OCI-LY1 (cell line): ENCODE results near the gene WFDC2.

Experiments
- H2AFZ ChIP-seq: fragments of 200-600 bp; sonication (generic), shearing (Covaris generic); 2 replicates; pipeline ENCODE4 v1.6.0; 2014; ENCODE audit warnings: antibody characterized with exemption, mild to moderate bottlenecking, low read length
- H3F3A ChIP-seq: fragments of 200-600 bp; sonication (generic), shearing (Covaris generic); 2 replicates; pipeline ENCODE4 v1.6.0; 2014; ENCODE audit warnings: mild to moderate bottlenecking, antibody characterized with exemption, low read length, moderate library complexity; ENCODE audit not compliant: insufficient read depth
- H3K27ac ChIP-seq: fragments of 200-600 bp; sonication (generic); 2 replicates; pipeline ENCODE4 v1.5.1; 2014; ENCODE audit warnings: low read length, mixed run types, mild to moderate bottlenecking, low read depth; ENCODE audit not compliant: poor library complexity, severe bottlenecking
- H3K27me3 ChIP-seq: fragments of 200-600 bp; sonication (generic); 2 replicates; pipeline ENCODE4 v1.6.0; 2014; ENCODE audit warnings: antibody characterized with exemption, mild to moderate bottlenecking, low read length, moderate library complexity; ENCODE audit not compliant: insufficient read depth
- H3K36me3 ChIP-seq: fragments of 200-600 bp; sonication (generic); 2 replicates; pipeline ENCODE4 v1.6.1; 2014; ENCODE audit warnings: mild to moderate bottlenecking, antibody characterized with exemption, low read length, moderate library complexity, mixed read lengths; ENCODE audit not compliant: insufficient read depth
- H3K4me1 ChIP-seq: fragments of 200-600 bp; sonication (generic); 2 replicates; pipeline ENCODE4 v1.5.1; 2014; ENCODE audit warnings: mild to moderate bottlenecking, low read length, moderate library complexity; ENCODE audit not compliant: insufficient read depth, severe bottlenecking
- H3K4me2 ChIP-seq: fragments of 200-600 bp; sonication (generic), shearing (Covaris generic); 2 replicates; pipeline ENCODE4 v1.6.1; 2014; ENCODE audit warnings: low read length
- H3K4me3 ChIP-seq: fragments of 200-600 bp; sonication (generic); 2 replicates; pipeline ENCODE4 v1.5.1; 2014; ENCODE audit warnings: low read length, low read depth, mild to moderate bottlenecking, mixed read lengths; ENCODE audit not compliant: poor library complexity, severe bottlenecking
- H3K79me2 ChIP-seq: fragments of 200-600 bp; shearing (Covaris generic); 2 replicates; pipeline ENCODE4 v1.6.1; 2016; ENCODE audit warnings: mixed run types, low read length, mixed read lengths; ENCODE audit not compliant: insufficient read depth
- H3K9ac ChIP-seq: fragments of 200-600 bp; sonication (generic), shearing (Covaris generic); 2 replicates; pipeline ENCODE4 v1.6.1; 2014; ENCODE audit warnings: mild to moderate bottlenecking, low read length, mixed read lengths
- H3K9me2 ChIP-seq: fragments of 200-600 bp; sonication (generic), shearing (Covaris generic); 2 replicates; pipeline ENCODE4 v1.6.1; 2014; ENCODE audit warnings: low read depth, mild to moderate bottlenecking, low read length, mixed read lengths
- H3K9me3 ChIP-seq: fragments of 200-600 bp; shearing (Covaris generic); 2 replicates; pipeline ENCODE4 v1.6.1; 2014; ENCODE audit warnings: low read length, mixed read lengths
- H4K20me1 ChIP-seq: fragments of 200-600 bp; sonication (generic), shearing (Covaris generic); 2 replicates; pipeline ENCODE4 v1.6.0; 2016; ENCODE audit warnings: mild to moderate bottlenecking, low read length; ENCODE audit not compliant: insufficient read depth
- EZH2 ChIP-seq: fragments of 200-600 bp; sonication (generic), shearing (Covaris generic); IDR thresholded peaks from 2 replicates; pipeline ENCODE4 v1.8.0; 2017; ENCODE audit warnings: borderline replicate concordance, mixed run types, mild to moderate bottlenecking, antibody characterized with exemption, low read length, moderate library complexity, mixed read lengths
- TF ChIP-seq, protein P1 (sequence below): fragments of 200-600 bp; sonication (generic), shearing (Covaris generic); IDR thresholded peaks from 2 replicates; pipeline ENCODE4 v1.5.1; 2017; ENCODE audit warnings: mild to moderate bottlenecking, antibody characterized with exemption, low read length, moderate library complexity, mixed read lengths

WFDC2 gene

GRCh38 chr20:45425561-45425960 is 44.0 kb upstream of the WFDC2 start:
- Histone ChIP-seq H3F3A (no peaks in the 10 kb centered on the region), H3K9ac (no peak overlapping the region), H3K79me2 (no peaks in the 10 kb centered on the region), H3K9me3 (no peaks in the 10 kb centered on the region), H3K9me2 (no peaks in the 10 kb centered on the region), H2AFZ (no peak overlapping the region), H3K27ac (no peak overlapping the region), H3K36me3 (peaks cover 54% of the 10 kb centered on the region), H3K4me1 (no peaks in the 10 kb centered on the region), H3K27me3 (no peaks in the 10 kb centered on the region), H3K4me3 (no peak overlapping the region), H4K20me1 (no peaks in the 10 kb centered on the region), H3K4me2 (no peak overlapping the region)
- TF ChIP-seq EZH2, result no peak
- TF ChIP-seq, protein P1, sequence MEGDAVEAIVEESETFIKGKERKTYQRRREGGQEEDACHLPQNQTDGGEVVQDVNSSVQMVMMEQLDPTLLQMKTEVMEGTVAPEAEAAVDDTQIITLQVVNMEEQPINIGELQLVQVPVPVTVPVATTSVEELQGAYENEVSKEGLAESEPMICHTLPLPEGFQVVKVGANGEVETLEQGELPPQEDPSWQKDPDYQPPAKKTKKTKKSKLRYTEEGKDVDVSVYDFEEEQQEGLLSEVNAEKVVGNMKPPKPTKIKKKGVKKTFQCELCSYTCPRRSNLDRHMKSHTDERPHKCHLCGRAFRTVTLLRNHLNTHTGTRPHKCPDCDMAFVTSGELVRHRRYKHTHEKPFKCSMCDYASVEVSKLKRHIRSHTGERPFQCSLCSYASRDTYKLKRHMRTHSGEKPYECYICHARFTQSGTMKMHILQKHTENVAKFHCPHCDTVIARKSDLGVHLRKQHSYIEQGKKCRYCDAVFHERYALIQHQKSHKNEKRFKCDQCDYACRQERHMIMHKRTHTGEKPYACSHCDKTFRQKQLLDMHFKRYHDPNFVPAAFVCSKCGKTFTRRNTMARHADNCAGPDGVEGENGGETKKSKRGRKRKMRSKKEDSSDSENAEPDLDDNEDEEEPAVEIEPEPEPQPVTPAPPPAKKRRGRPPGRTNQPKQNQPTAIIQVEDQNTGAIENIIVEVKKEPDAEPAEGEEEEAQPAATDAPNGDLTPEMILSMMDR, result no peak

- H3K27me3 ChIP-seq, result no peaks in the 10 kb centered on the region
- H3K4me2 ChIP-seq, result no peak overlapping the region
- H2AFZ ChIP-seq, result no peak overlapping the region
- H3K9me3 ChIP-seq, result no peaks in the 10 kb centered on the region
- peaks cover 1% of the 10 kb centered on the region for H3K4me1 ChIP-seq
- no peaks in the 10 kb centered on the region for H3K9me2 ChIP-seq
- TF ChIP-seq EZH2, result no peak
- TF ChIP-seq, protein P1, result no peak
- H3K79me2 ChIP-seq, result no peaks in the 10 kb centered on the region
- no peaks in the 10 kb centered on the region for H3F3A ChIP-seq
- H4K20me1 ChIP-seq, result no peaks in the 10 kb centered on the region
- no peak overlapping the region for H3K4me3 ChIP-seq
- no peak overlapping the region for H3K27ac ChIP-seq
- H3K9ac ChIP-seq, result no peak overlapping the region
- H3K36me3 ChIP-seq, result peaks cover 45% of the 10 kb centered on the region
Observed at GRCh38 chr20:45426320-45427016, 43.1 kb upstream of the WFDC2 start.

DNA sequence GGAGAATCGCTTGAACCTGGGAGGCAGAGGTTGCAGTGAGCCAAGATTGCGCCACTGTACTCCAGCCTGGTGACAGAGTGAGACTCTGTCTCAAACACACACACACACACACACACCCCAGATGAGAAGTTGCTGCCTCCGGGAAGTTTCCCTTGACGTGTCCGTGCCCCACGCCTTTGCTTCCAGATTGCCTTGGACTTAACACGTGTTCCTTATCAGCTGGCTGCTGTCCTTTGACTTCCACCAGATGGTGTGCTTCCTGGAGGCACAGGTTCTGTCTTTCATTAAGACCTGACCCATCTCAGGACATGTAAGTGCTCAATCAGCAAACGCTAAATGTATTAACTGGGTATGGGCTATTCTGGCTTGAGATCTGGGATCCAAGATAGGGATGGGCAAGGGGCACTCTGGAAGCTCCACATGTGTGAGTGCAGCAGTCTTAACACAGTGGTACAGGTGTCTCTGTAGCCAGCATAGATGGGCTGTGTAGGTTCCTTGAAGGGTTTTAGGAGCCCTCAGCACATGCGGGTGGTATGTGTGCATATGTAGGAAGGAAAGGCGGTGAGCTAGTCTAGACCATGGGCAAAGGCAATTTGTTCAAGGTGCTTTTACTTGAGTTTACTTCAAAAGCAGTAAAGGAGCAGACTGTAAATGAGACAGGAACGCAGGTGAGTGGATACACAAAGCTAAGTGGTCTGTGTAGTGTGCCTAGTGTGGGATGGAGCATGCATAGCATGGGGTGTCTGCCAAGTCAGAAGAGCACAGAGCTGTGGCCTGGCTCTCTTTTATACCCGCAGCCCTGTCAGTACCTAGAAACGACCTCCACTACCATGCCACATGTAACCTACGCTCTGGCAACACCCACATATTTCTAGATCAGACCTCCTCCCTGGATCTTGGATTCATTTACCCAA is 42.1 kb upstream of the WFDC2 start:
- Histone ChIP-seq H3K4me1 (peaks cover 12% of the 10 kb centered on the region), H3K4me3 (no peak overlapping the region), H3K9me2 (no peaks in the 10 kb centered on the region), H3K36me3 (peaks cover 37% of the 10 kb centered on the region), H3K27me3 (no peaks in the 10 kb centered on the region), H3K27ac (no peak overlapping the region), H3K79me2 (no peaks in the 10 kb centered on the region), H3K4me2 (no peak overlapping the region), H3K9ac (no peak overlapping the region), H2AFZ (no peak overlapping the region), H4K20me1 (no peaks in the 10 kb centered on the region), H3F3A (no peaks in the 10 kb centered on the region), H3K9me3 (no peaks in the 10 kb centered on the region)
- TF ChIP-seq EZH2, result no peak
